SW 1271 (cell line): ENCODE results near the gene VANGL2.

Experiments used
- DNase-seq, 2 experiments: peaks; one replicate each; lab custom pipeline; 2025; lab: John Stamatoyannopoulos, UW

Gene VANGL2

DNA sequence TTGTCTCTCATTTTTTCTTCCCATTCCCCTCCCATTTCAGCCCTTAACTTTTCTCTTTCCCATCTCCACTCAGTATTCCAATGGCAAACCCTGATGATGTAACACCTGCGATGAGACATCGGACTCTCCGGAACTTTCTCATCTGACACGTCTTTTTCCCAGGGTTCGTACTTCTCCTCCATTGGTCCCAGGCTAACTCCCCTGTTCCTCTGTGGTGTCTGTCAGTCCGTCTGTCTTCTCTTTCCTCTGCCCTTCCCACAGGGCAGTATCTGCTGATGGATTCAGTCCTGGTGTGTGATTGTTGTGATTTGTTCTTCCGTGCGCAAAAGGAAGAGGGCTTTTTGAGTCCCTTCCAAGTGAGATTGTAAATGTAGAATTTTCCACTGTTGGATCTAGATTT, 27.7 kb downstream of the VANGL2 start:
- DNase-seq, result no peak

DNA sequence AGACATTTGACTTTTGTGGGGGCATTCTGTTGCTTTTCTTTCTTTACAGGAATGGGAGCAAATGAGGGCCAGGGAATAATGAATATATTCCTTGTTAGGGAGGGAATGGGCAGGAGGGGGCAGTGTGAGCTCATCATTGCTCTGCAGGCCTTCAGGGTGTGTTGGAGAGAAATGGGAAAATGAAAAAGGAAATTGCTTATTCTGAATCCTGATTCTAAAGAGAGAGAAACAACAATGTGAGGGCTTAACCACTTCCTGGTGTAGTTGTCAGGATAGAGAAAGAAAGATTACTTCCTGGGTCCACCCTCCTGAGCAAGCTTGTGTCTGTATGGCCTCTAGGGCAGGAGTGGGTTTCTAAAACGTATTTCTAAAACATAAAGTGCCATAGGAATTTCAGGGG, 28.3 kb downstream of the VANGL2 start:
- peak in 1 of 2 experiments; percentile 25 for DNase-seq

DNA sequence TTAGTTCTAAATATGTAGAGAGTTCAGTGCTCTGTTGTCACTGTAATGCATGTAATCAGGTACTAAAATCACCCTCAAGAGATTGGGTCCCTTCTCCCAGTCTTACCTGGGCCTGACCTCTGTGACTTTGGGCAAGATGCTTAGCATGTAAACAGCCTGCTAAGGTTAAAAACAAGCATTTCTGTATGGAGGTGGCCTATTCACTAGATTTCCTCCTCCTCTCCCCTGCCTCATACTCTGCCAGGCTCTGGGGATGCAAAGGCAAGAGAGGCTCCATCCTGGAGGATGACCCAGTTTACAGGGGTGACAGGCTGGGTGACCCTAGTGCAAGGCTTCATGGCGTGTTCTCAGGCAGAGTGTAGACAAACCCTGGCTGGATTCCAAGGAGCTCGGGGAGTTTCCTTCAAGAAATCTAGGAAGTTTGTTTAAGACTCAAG, 28.8 kb downstream of the VANGL2 start:
- no peak for DNase-seq

DNA sequence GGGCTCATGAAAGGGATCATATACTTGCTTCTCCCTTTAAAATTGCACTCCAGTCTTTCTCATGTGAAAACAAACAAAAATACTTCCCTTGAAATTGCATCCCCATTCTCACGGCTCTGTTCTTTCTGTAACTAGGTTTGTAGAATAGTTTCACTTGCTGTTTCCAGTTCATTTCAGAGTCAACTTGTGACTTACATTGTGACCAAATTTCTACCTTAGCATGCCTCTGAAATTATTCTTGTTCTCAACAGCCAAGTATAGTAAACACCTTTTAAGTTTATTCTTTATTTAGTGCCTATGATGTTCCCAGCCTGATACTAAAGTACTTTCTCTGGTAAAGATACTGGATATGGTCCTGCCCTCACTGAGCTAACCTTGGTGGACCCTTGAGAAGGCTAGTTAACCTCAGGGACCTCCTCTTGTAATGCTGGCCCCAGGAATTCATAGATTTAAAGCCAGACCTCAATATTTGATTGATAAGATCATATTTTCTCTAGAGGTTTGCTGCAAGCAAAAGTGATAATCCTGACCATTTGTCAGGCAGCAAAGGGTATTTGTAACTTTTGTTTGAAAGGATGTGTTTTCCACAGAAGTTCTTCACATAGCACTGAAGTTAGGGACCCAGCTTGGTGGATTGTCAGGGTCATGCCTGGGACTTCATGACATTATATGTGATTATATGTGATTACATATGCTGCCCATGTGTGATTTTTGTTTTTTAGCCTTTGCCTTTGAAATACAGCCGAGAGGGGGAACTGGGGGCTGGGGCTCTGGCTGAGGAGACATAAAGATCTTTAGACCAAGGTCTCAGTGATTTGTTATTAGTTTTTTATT, 29.6 kb downstream of the VANGL2 start:
- no peak for DNase-seq

DNA sequence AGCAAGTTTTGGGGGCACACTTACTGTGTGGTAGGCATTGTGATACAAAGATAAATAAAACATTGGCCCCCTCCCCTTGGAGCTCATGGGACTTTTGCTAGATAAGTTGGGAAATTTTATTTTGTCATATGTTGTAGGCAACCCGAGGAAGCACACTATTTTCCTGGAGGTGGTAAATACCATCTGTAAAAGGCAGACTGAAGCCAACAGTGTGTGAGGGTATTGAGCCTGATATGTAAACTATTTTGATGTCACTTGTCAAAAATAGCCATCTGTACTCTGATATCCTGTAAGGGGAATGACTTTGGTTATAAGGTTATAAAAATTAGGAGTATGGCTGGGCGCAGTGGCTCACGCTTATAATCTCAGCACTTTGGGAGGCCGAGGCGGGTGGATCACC, 30.6 kb downstream of the VANGL2 start:
- DNase-seq, result no peak

- DNase-seq, result no peak
Observed at GRCh38 chr1:160431571-160431970, 31.2 kb downstream of the VANGL2 start.

DNA sequence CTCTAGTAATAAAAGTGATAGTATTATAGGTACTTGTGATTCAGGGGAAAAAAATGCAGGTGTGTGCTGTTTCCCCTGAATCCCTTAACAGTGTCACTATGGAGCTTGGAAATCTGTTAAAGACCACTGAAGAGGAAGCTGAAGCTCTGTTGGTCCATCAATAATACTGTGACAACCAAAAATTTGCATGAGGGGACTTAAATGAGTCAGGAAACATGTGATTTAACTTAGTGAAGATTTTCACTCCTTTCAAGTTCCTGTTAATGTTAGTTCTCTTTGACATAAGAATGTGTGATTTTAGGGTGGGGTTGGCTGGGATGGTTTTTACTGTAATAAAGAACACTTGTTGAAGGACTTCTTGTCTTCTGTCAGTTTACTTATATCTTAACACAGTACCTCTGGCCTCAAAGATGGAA, 32.0 kb downstream of the VANGL2 start:
- no peak for DNase-seq

DNA sequence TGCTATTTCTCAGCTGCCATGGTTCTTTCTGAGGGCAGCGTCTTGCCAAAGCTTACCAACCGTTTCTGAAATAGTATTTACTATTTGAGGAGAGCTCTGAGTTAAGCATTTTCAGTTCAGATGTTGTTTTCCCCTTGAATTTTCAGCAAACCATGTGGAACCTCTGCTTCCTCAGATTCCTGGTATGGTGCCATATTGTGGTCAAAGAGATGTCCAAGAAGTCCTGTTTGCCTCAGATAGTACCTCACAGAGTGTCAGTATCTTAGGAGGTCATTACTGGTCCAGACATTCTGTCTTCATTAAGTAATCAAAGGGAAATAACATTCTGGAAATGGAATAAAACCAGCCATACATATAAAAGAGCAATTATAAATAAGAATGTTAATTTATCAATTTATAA, 36.6 kb downstream of the VANGL2 start:
- no peak for DNase-seq

- no peak for DNase-seq
Observed at GRCh38 chr1:160437432-160438316, 37.3 kb downstream of the VANGL2 start.

GRCh38 chr1:160438317-160438918, 38.1 kb downstream of the VANGL2 start:
- no peak for DNase-seq

- DNase-seq, result no peak
Observed at GRCh38 chr1:160438935-160439334, 38.6 kb downstream of the VANGL2 start.

GRCh38 chr1:160439718-160440117, 39.4 kb downstream of the VANGL2 start:
- DNase-seq, result no peak

GRCh38 chr1:160446945-160447600, 46.7 kb downstream of the VANGL2 start:
- no peak for DNase-seq

- DNase-seq, result no peak
Observed at GRCh38 chr1:160449494-160449893, 49.1 kb downstream of the VANGL2 start.

DNA sequence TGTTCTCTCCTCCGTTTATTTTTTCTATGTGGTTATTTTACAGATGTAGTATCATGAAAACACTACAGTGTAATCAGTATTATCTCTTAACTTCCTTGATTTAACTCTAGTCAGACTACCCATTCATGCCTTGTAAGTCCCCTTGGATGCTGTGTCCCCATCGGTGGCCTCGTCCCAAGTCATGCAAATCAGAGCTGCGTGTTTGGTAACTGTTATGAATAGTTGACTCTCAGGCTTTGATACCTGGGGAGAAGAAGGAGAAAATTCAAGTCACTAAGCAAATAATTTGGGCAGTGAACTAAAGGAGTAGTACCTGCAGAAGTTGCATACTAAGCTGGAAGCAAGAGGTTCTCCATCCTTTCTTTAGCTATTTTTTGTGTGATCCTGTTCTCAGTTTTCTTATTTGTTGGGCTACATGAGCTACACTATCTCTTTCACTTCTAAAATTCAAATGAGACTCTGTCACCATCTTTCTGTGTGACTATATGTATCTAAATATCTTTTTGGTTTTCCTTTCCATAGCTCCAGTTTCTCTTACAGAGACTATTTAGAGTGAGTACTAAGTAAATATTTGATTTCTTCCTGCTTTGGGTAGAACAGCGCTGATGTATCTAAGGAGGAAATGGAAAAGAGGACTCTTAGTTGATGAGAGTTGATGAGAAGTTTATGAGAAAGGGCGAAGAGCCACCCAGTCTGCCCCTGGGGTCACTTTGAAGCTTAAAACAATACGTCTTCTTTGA, 50.9 kb downstream of the VANGL2 start:
- no peak for DNase-seq

DNA sequence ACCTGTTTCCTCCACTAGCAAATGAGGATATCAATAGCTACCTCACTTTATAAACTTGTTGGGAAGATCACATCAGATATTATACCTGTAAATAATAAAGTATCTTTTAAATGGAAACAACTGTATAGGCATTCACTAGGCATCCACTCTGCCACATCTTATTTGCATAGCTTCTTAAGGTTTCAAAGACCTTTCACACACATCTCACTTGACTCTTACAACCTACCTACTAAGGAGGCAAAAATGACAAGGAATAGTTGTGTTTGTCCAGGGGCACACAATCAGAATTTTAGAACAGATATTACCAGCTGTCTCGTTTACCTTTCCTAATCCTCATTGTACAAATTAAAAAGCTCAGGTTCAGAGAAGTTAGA, 51.5 kb downstream of the VANGL2 start:
- no peak for DNase-seq

- DNase-seq, result no peak
Observed at GRCh38 chr1:160453443-160453842, 53.1 kb downstream of the VANGL2 start.

GRCh38 chr1:160454371-160455152, 54.2 kb downstream of the VANGL2 start:
- DNase-seq, result no peak

DNA sequence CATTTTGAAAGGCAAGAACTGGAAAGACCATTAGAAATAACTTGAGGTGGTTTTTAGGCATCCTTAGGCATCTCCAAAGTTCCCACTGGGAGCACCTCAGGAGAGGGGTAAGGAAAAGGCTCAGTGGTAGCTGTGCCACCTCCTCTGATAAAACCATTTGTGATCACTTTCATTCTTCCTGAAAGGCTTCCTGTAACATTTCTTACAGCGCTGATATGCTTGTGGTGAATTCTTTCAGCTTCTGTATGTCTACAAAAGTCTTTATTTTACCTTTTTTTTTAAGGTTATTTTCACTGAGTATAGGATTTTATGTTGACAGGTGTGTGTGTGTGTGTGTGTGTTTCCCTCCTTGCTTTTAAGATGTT, 54.8 kb downstream of the VANGL2 start:
- no peak for DNase-seq

DNA sequence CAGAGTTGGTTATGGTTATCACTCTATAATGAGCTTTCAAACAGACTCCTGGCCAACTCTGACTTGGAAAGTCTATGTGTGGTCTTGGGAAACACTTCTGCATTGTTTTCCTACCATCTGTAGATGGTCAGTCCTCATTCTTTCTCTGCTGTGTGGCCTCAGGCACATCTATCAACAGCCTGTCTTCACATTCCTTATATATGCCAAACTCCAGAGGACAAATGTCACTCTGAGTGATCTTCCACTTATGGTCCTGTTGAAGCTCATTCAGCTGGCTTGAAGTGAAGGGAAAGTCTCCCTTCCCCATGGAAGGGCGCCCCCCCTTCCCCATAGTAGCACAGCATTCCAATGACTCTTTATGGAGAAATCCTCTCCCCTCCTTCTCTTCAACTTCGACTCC, 58.7 kb downstream of the VANGL2 start:
- DNase-seq, result no peak

DNA sequence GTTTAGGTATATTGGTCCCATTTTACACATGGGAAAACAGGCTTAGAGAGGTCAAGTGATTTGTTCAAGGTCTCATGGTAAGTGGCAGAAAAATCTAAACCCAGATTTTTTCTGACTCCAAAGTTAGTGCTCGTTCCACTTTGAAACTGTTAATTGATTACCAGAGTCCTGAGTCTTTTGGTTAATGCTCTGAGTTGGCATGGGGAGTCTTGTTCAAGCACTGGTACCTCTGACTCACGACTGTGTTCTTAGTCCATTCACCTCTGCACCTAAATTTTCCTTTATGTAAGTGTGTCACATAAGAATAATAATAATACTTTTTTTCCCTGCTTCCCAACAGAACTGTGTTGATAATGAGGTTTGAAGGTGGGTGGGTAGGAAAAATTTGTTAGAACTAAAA, 59.3 kb downstream of the VANGL2 start:
- DNase-seq, result no peak
